Caco-2 (cell line): ENCODE results near the gene DNLZ. TPM values are rescaled to one million over a fixed set of nuclear protein-coding genes. Genes with fewer than 3 reads are reported as not detected.

Experiments
- BruUV-seq: library from RNA; stranded (reverse); fragments of 400-500 nt; replicated peaks from 2 replicates; lab custom pipeline; 2021; lab: Mats Ljungman, UMichigan
- CTCF ChIA-PET: fragments of 300-600 bp; sonication (Branson Sonifier 250); formaldehyde crosslinking; loops from one replicate; lab custom pipeline; 2022; ENCODE audit warnings: antibody characterized with exemption; lab: Charles Lee
- POLR2A ChIA-PET: fragments of 300-600 bp; sonication (Branson Sonifier 250); formaldehyde crosslinking; loops from one replicate; lab custom pipeline; 2022; ENCODE audit warnings: antibody characterized with exemption; lab: Charles Lee
- DNase-seq, 2 experiments: peaks; one replicate each; pipeline versions ENCODE4 v3.0.0 to v3.0.0-alpha.2; 2020 to 2022
- H3K27me3 ChIP-seq: replicated peaks from 2 replicates; pipeline ENCODE4 v1.6.0; 2011; ENCODE audit warnings: low read length; ENCODE audit not compliant: control insufficient read depth, insufficient read depth
- H3K36me3 ChIP-seq: 2 replicates; pipeline ENCODE4 v1.5.1; 2011; ENCODE audit warnings: low read length; ENCODE audit not compliant: control insufficient read depth, insufficient read depth
- H3K4me1 ChIP-seq: fragments of 250-450 bp; sonication (Bioruptor Pico); 2 replicates; pipeline ENCODE4 v1.5.1; 2020; ENCODE audit warnings: mild to moderate bottlenecking
- H3K4me3 ChIP-seq: 2 replicates; pipeline ENCODE4 v1.5.1; 2011; ENCODE audit warnings: low read depth, mild to moderate bottlenecking, control low read depth, low read length
- H3K9me3 ChIP-seq: fragments of 250-450 bp; sonication (Bioruptor Pico); 2 replicates; pipeline ENCODE4 v1.5.1; 2020; ENCODE audit warnings: mild to moderate bottlenecking, moderate library complexity
- H3K27ac Mint-ChIP-seq: one replicate; pipeline ENCODE4 v1.8.0; 2022; ENCODE audit warnings: mixed read lengths; ENCODE audit not compliant: unreplicated experiment
- H3K27me3 Mint-ChIP-seq: one replicate; pipeline ENCODE4 v1.8.0; 2022; ENCODE audit warnings: mixed read lengths; ENCODE audit not compliant: insufficient read depth, unreplicated experiment
- H3K36me3 Mint-ChIP-seq: one replicate; pipeline ENCODE4 v1.8.0; 2022; ENCODE audit warnings: mild to moderate bottlenecking, mixed read lengths; ENCODE audit not compliant: insufficient read depth, unreplicated experiment
- H3K4me1 Mint-ChIP-seq: one replicate; pipeline ENCODE4 v1.8.0; 2022; ENCODE audit warnings: low read depth, mixed read lengths; ENCODE audit not compliant: unreplicated experiment
- H3K4me3 Mint-ChIP-seq: one replicate; pipeline ENCODE4 v1.8.0; 2022; ENCODE audit warnings: mild to moderate bottlenecking, moderate library complexity, mixed read lengths; ENCODE audit not compliant: unreplicated experiment
- H3K9me3 Mint-ChIP-seq: one replicate; pipeline ENCODE4 v1.8.0; 2022; ENCODE audit warnings: mixed read lengths; ENCODE audit not compliant: unreplicated experiment
- intact Hi-C: fragments of 100-400 bp; cut with micrococcal nuclease; formaldehyde crosslinking; loops from one replicate; pipeline ENCODE4 v1.10.0; 2022; ENCODE audit not compliant: unreplicated experiment
- total RNA-seq: library from RNA; stranded (reverse); gene quantifications from 2 replicates; pipeline ENCODE4 v1.2.3, GENCODE V29; 2022
- TF ChIP-seq, protein P1 (sequence below), 2 experiments: fragments of 200-600 bp in 1 of 2; IDR thresholded peaks; 1 replicate in 1 of 2; 2 replicates in 1 of 2; pipeline versions ENCODE4 v1.5.1 to v1.8.0; 2011 to 2022; ENCODE audit warnings: antibody characterized with exemption in 1 of 2, control low read depth in 1 of 2, inconsistent platforms in 1 of 2, low read depth in 1 of 2, low read length in 1 of 2, mild to moderate bottlenecking in 1 of 2, moderate library complexity in 1 of 2; ENCODE audit not compliant: insufficient read depth in 1 of 2, severe bottlenecking in 1 of 2, unreplicated experiment in 1 of 2

Gene DNLZ
- total RNA-seq, 1 experiment from 2014 or later = 29.1 TPM

GRCh38 chr9:136312436-136312835 lies 51.1 kb downstream of the DNLZ start:
- TF ChIP-seq, protein P1, sequence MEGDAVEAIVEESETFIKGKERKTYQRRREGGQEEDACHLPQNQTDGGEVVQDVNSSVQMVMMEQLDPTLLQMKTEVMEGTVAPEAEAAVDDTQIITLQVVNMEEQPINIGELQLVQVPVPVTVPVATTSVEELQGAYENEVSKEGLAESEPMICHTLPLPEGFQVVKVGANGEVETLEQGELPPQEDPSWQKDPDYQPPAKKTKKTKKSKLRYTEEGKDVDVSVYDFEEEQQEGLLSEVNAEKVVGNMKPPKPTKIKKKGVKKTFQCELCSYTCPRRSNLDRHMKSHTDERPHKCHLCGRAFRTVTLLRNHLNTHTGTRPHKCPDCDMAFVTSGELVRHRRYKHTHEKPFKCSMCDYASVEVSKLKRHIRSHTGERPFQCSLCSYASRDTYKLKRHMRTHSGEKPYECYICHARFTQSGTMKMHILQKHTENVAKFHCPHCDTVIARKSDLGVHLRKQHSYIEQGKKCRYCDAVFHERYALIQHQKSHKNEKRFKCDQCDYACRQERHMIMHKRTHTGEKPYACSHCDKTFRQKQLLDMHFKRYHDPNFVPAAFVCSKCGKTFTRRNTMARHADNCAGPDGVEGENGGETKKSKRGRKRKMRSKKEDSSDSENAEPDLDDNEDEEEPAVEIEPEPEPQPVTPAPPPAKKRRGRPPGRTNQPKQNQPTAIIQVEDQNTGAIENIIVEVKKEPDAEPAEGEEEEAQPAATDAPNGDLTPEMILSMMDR (IDR thresholded peaks at IDR 0.05; ENCODE audit: insufficient read depth in 1 of 2, low read depth in 1 of 2, low read length in 1 of 2, severe bottlenecking in 1 of 2, unreplicated experiment in 1 of 2) = peak; percentile 37 to 46
- ChIA-PET POLR2A (no interaction called here), CTCF (interaction anchor here (1.1 to 1.4 kb wide), 2 partner anchors 11 to 51 kb away, joined by 3 to 6 read pairs; partner anchors contain the start of gene DNLZ)
- intact Hi-C loops = loop anchor here (1.0 kb wide), 1 partner anchor 88 kb away; the partner anchor contains the start of gene SNAPC4
- no TSS peak for BruUV-seq
- Mint-ChIP-seq H3K27ac (no peak overlapping the region), H3K9me3 (peaks cover 24% of the 10 kb centered on the region), H3K4me3 (no peak overlapping the region), H3K27me3 (no peaks in the 10 kb centered on the region), H3K36me3 (peaks cover 7% of the 10 kb centered on the region), H3K4me1 (no peaks in the 10 kb centered on the region)
- Histone ChIP-seq H3K4me1 (no peaks in the 10 kb centered on the region), H3K27me3 (no peaks in the 10 kb centered on the region), H3K4me3 (no peak overlapping the region), H3K9me3 (peaks cover 24% of the 10 kb centered on the region), H3K36me3 (no peaks in the 10 kb centered on the region)
- DNase-seq = peak in 1 of 2 experiments; percentile 53

GRCh38 chr9:136312009-136312375 lies 51.6 kb downstream of the DNLZ start:
- TF ChIP-seq, protein P1 (IDR thresholded peaks at IDR 0.05; ENCODE audit: insufficient read depth in 1 of 2, low read depth in 1 of 2, low read length in 1 of 2, severe bottlenecking in 1 of 2, unreplicated experiment in 1 of 2) = no peak
- H3K27ac Mint-ChIP-seq = no peak overlapping the region

GRCh38 chr9:136311051-136312008 lies 52.2 kb downstream of the DNLZ start:
- H3K27me3 ChIP-seq = no peaks in the 10 kb centered on the region
- Mint-ChIP-seq H3K27me3 (no peaks in the 10 kb centered on the region), H3K36me3 (peaks cover 4% of the 10 kb centered on the region), H3K4me1 (no peaks in the 10 kb centered on the region), H3K4me3 (no peak overlapping the region), H3K9me3 (peaks cover 23% of the 10 kb centered on the region), H3K27ac (no peak overlapping the region)
- intact Hi-C loops = loop anchor here (1.0 kb wide), 1 partner anchor 89 kb away; the partner anchor contains the start of gene SNAPC4
- no peak for DNase-seq
- H3K4me3 ChIP-seq = no peak overlapping the region
- CTCF ChIA-PET = interaction anchor here (1.4 kb wide), 1 partner anchor 52 kb away, joined by 6 read pairs; the partner anchor contains the start of gene DNLZ
- H3K4me1 ChIP-seq = no peaks in the 10 kb centered on the region
- TF ChIP-seq, protein P1 (IDR thresholded peaks at IDR 0.05; ENCODE audit: insufficient read depth in 1 of 2, low read depth in 1 of 2, low read length in 1 of 2, severe bottlenecking in 1 of 2, unreplicated experiment in 1 of 2) = no peak
- BruUV-seq = no TSS peak
- POLR2A ChIA-PET = no interaction called here
- peaks cover 24% of the 10 kb centered on the region for H3K9me3 ChIP-seq
- no peaks in the 10 kb centered on the region for H3K36me3 ChIP-seq

More at GRCh38 chr9:136312009-136312375, 51.6 kb downstream of the DNLZ start:
- Mint-ChIP-seq H3K4me3 (no peak overlapping the region), H3K36me3 (peaks cover 7% of the 10 kb centered on the region), H3K27me3 (no peaks in the 10 kb centered on the region), H3K9me3 (peaks cover 24% of the 10 kb centered on the region), H3K4me1 (no peaks in the 10 kb centered on the region)
- H3K27me3 ChIP-seq = no peaks in the 10 kb centered on the region
- no peaks in the 10 kb centered on the region for H3K4me1 ChIP-seq
- POLR2A ChIA-PET = no interaction called here
- DNase-seq = no peak
- CTCF ChIA-PET = interaction anchor here (1.4 kb wide), 1 partner anchor 51 kb away, joined by 6 read pairs; the partner anchor contains the start of gene DNLZ
- peaks cover 24% of the 10 kb centered on the region for H3K9me3 ChIP-seq
- BruUV-seq = no TSS peak
- intact Hi-C loops = loop anchor here (1.0 kb wide), 1 partner anchor 88 kb away; the partner anchor contains the start of gene SNAPC4
- no peaks in the 10 kb centered on the region for H3K36me3 ChIP-seq
- no peak overlapping the region for H3K4me3 ChIP-seq
